Dermis microvascular lymphatic vessel endothelial cell (primary cell): ENCODE measurements around the gene MSANTD1. TPM values are rescaled to one million over a fixed set of nuclear protein-coding genes. Genes with fewer than 3 reads are reported as not detected.

Source experiments
- DNase-seq, 2 donors: peaks; one replicate each; pipeline versions ENCODE4 v3.0.0 to v3.0.0-alpha.2; 2010; ENCODE audit warnings: low read depth in 2 of 2
- total RNA-seq: library from RNA; depleted of rRNA; stranded (reverse); fragments of >200 nt; gene quantifications from 2 replicates; pipeline ENCODE4 v1.2.1, GENCODE V29; 2014

MSANTD1 gene
- total RNA-seq, 1 donor from 2014 or later: 0.26 TPM

- DNase-seq: no peak
These were observed 1.4 kb upstream of the MSANTD1 start for GRCh38 chr4:3247399-3248177.

- DNase-seq: no peak
These were observed 830 bp upstream of the MSANTD1 start for GRCh38 chr4:3248178-3248480.

- DNase-seq: no peak
These were observed 915 bp downstream of the MSANTD1 start for GRCh38 chr4:3249711-3250437.

- no peak for DNase-seq
These were observed 1.5 kb downstream of the MSANTD1 start for GRCh38 chr4:3250438-3250955.

GRCh38 chr4:3250956-3251690, 2.2 kb downstream of the MSANTD1 start:
- no peak for DNase-seq

GRCh38 chr4:3251691-3252479, 2.9 kb downstream of the MSANTD1 start:
- DNase-seq: no peak

- no peak for DNase-seq
These were observed 3.5 kb downstream of the MSANTD1 start for GRCh38 chr4:3252480-3252828.

GRCh38 chr4:3252831-3253641, 4.1 kb downstream of the MSANTD1 start:
- no peak for DNase-seq

- DNase-seq: no peak
These were observed 4.8 kb downstream of the MSANTD1 start for GRCh38 chr4:3253808-3254207.

- DNase-seq: no peak
These were observed 5.6 kb downstream of the MSANTD1 start for GRCh38 chr4:3254302-3255131.

- DNase-seq: no peak
These were observed 6.7 kb downstream of the MSANTD1 start for GRCh38 chr4:3255611-3256186.

GRCh38 chr4:3256230-3257102, 7.5 kb downstream of the MSANTD1 start:
- DNase-seq: no peak

GRCh38 chr4:3257103-3257555, 8.2 kb downstream of the MSANTD1 start:
- DNase-seq: no peak

- no peak for DNase-seq
These were observed 8.9 kb downstream of the MSANTD1 start for GRCh38 chr4:3257556-3258482.

- DNase-seq: no peak
These were observed 12.7 kb downstream of the MSANTD1 start for GRCh38 chr4:3261411-3262207.
